Skin of body (tissue), 3 donors: Measurements from ENCODE around the gene EIF3I. TPM values are rescaled to one million over a fixed set of nuclear protein-coding genes. Genes with fewer than 3 reads are reported as not detected.
A peak's percentile ranks its signal among the peaks of the same experiment; 100 is the strongest.

Experiments used
- DNase-seq: peaks from one replicate; lab custom pipeline; 2025; lab: John Stamatoyannopoulos, UW
- small RNA-seq: library from RNA; depleted of rRNA; stranded (forward); fragments of <200 nt; gene quantifications from one replicate; pipeline ENCODE3, GENCODE V24; 2014; ENCODE audit warnings: low replicate concordance
- total RNA-seq: library from RNA; depleted of rRNA; stranded (reverse); fragments of >200 nt; gene quantifications from one replicate; pipeline ENCODE4 v1.2.3, GENCODE V29; 2014

EIF3I gene
- total RNA-seq, 1 donor from 2014 or later: 102 TPM

DNA sequence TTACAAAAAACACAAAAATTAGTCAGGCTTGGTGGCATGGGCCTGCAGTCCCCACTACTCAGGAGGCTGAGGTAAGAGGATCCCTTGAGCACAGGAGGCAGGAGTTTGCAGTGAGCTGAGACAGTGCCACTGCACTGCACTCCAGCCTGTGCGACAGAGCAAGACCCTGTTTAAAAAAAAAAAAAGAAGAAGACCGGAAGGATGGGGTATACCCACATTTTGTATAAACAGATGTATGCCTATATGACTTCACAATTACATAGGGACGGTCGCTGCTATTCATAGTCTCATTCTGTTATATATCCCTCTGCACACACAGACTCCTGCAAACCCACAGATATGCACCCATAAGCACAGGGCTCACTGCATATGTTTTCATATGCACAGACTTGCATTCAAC lies 41.5 kb downstream of the EIF3I start:
- no peak for DNase-seq

DNA sequence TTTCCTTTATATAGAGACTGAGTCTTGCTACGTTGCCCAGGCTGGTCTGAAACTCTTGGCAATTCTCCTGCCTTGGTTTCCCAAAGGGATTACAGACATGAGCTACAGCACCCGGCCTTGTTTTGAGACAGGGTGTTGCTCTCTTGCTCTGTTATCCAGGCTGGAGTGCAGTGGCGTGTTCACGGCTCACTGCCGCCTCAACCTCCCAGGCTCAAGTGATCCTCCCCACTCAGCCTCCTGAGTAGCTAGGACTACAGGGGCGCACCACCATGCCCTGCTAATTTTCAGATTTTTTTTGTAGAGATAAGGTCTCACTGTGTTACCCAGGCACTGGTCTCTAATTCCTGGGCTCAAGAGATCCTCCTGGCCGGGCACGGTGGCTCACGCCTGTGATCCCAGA lies 43.6 kb downstream of the EIF3I start:
- no peak for DNase-seq

DNA sequence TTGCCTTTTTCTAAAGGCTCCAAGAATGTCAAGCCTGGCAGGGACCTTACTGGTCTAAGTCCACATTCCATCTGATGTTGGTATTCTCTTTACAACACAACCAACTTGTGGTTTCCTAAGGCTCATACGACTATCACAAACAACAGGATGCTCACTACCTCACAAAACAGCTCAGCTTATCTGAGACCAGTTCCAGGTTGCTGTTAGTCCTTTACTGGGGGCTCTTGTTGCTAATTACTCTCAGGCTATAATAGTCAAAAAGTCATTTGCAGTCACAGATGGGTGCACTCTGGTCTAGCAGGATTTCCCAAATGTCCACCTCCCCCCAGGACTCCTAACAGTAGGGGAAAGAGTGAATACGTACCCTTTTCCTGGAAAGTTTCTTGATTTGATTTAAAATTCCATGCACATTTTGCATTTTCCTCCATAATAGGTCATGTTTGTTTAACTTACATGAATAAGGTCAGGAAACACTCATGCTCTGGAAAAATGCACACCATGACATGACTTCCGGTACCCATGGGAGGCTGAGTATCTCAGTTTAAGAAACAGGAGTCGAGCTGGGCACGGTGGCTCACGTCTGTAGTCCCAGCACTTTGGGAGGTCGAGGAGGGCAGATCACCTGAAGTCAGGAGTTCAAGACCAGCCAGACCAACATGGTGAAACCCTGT lies 44.8 kb downstream of the EIF3I start:
- DNase-seq: peak; percentile 67

DNA sequence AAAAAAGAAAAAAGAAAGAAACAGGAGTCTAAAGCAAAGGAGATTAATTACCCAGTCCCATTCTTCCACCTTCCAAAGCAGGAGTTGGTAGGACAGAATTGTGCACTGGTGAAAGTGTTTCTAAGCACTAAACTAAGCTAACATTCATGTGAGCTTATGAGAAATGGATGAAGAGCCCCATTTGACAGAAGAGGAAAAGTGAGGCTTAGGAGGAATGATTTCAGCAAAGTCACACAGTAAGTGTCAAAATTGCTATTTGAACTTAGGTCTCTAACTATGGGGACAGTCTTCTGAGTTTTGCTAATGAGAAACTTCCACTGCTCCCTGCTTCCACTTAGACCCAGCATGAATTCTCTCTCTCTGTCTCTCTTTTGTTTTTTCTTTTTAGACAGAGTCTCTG lies 47.5 kb downstream of the EIF3I start:
- no peak for DNase-seq

DNA sequence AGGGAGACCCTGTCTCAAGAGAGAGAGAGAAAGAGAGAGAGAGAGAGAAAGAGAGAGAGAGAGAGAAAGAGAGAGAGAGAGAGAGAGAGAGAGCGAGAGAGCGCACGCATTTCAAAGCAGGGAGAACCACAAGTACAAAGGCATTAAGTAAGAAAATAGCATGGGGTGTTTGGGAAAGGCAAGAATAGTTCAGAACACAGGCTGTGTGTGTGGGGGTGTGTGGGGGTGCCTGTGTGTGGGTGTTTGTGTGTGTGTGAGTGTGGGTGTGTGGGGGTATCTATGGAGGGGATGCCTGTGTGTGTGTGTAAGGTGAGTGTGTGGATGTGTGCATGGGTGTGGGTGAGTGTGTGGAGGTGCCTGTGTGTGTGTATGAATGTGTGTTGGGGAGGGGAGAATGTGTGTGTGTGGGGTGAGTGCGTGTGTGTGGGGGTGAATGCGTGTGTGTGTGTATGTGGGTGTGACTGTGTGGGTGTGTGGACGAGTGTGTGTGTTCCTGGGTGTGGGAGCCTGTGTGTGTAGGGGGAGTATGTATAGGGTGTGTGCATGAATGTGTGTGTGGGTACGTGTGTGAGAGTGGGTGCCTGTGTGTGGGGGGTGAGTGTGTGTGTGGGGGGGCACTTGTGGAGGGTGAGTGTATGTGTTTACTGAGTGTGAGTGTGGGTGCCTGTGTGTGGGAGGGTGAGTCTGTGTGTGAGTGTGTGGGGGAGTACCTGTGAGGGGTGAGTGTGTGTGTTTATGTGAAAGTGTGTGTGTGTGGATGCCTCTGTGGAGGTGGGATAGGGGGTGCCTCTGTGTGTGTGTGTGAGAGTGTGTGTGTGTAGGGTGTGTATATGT lies 50.6 kb downstream of the EIF3I start:
- no peak for DNase-seq

DNA sequence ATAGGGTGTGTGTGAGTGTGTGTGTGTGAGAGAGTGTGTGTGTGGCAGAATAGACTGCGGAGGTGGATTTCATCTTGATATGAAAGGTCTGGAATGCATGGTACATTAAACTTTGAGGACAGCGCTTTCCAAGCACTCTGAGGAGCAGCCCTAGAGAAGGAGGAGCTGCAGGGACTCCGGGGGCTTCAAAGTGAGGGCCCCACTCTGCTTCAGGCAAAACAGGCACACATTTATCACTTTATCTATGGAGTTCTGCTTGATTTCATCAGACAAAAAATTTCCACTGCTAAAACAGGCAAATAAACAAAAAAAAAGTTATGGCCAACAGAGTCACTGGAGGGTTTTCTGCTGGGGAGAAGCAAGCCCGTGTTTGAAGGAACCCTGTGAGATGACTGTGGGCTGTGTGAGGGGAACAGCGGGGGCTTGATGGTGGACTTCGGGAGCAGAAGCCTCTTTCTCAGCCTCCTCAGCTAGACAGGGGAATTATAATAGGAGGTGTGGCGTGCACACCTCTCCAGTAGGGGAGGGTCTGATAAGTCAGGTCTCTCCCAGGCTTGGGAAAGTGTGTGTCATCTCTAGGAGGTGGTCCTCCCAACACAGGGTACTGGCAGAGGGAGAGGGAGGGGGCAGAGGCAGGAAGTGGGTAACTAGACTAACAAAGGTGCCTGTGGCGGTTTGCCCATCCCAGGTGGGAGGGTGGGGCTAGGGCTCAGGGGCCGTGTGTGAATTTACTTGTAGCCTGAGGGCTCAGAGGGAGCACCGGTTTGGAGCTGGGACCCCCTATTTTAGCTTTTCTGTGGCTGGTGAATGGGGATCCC lies 51.4 kb downstream of the EIF3I start:
- DNase-seq: no peak

DNA sequence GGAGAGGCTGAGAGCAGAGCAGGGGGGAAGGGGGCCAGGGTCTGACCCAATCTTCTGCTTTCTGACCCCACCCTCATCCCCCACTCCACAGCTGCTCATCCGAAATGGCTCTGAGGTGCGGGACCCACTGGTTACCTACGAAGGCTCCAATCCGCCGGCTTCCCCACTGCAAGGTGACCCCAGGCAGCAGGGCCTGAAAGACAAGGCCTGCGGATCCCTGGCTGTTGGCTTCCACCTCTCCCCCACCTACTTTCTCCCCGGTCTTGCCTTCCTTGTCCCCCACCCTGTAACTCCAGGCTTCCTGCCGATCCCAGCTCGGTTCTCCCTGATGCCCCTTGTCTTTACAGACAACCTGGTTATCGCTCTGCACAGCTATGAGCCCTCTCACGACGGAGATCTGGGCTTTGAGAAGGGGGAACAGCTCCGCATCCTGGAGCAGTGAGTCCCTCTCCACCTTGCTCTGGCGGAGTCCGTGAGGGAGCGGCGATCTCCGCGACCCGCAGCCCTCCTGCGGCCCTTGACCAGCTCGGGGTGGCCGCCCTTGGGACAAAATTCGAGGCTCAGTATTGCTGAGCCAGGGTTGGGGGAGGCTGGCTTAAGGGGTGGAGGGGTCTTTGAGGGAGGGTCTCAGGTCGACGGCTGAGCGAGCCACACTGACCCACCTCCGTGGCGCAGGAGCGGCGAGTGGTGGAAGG lies 52.6 kb downstream of the EIF3I start:
- DNase-seq: no peak

DNA sequence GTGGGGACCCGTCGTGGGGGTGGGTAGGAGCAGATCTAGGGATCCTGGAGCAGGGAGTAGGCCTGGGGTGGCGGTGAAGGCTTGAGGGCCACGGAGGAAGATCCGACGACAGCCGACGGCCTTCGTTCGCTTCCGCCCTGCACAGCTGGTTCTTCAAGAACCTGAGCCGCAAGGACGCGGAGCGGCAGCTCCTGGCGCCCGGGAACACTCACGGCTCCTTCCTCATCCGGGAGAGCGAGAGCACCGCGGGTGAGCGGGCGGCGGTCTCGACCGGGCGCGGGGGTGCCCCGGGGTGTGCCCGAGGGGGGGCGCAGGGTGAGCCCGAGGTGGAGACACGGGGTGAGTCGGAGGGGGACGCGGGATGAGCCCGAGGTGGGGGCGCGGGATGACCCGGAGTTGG lies 53.2 kb downstream of the EIF3I start:
- DNase-seq: no peak

DNA sequence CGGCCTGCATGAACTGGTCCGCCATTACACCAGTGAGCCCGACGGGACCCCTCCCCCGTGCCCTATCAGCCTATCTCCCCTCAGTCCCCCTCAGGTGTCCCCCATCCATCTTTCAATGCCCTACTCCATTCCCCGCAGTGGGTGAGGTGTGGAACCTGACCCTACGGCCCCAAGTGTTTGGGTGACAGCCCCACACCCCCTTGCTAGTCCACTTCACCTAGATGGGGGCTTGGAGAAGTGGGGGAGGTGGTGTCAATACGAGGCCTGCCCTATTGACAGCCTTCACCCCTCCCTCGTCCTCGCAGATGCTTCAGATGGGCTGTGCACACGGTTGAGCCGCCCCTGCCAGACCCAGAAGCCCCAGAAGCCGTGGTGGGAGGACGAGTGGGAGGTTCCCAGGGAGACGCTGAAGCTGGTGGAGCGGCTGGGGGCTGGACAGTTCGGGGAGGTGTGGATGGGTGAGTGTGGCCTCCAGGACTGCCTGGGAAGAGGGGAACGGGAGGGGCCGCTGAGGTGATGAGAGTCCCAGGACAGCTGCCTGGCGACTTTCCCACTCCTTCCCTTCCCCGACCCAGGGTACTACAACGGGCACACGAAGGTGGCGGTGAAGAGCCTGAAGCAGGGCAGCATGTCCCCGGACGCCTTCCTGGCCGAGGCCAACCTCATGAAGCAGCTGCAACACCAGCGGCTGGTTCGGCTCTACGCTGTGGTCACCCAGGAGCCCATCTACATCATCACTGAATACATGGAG lies 54.0 kb downstream of the EIF3I start:
- DNase-seq: no peak

Small RNA genes within 50 kb of the gene (small RNA-seq; reads per million reads assigned to genes)
- gene RF00017: not detected

Other genes with a start within 250 kb of the EIF3I start
- gene KHDRBS1, start 208.5 kb upstream of the EIF3I start, total RNA-seq: 75.1 TPM
- 4.7 TPM for gene TMEM39B, start 149.5 kb upstream of the EIF3I start, total RNA-seq
- gene KPNA6, start 114.4 kb upstream of the EIF3I start, total RNA-seq: 22.6 TPM
- 35.9 TPM for gene TXLNA, start 42.7 kb upstream of the EIF3I start, total RNA-seq
- 12.5 TPM for gene CCDC28B, start 21.8 kb upstream of the EIF3I start, total RNA-seq
- gene IQCC, start 16.7 kb upstream of the EIF3I start, total RNA-seq: 3.5 TPM
- not detected for gene DCDC2B, start 13.3 kb upstream of the EIF3I start, total RNA-seq
- 11.5 TPM for gene TMEM234, start 54 bp upstream of the EIF3I start, total RNA-seq
- 1.3 TPM for gene FAM167B, start 24.8 kb downstream of the EIF3I start, total RNA-seq
- 1.2 TPM for gene LCK, start 28.9 kb downstream of the EIF3I start, total RNA-seq
- gene HDAC1, start 69.7 kb downstream of the EIF3I start, total RNA-seq: 50.4 TPM
- gene MARCKSL1, start 113.8 kb downstream of the EIF3I start, total RNA-seq: 39.8 TPM
- gene FAM229A, start 140.1 kb downstream of the EIF3I start, total RNA-seq: 1.2 TPM
- 0.89 TPM for gene TSSK3, start 140.1 kb downstream of the EIF3I start, total RNA-seq
- gene BSDC1, start 172.0 kb downstream of the EIF3I start, total RNA-seq: 49.8 TPM
- 0.10 TPM for gene ZBTB8B, start 242.7 kb downstream of the EIF3I start, total RNA-seq